T-helper 1 cell treated with Interleukin-12 subunit alpha and Interleukin-12 subunit beta and Interleukin-4 antibody, amounts not matched to agents 30 ng/mL and 1 ng/mL, for 36 hours (primary cell): ENCODE results near the gene HS3ST3A1. TPM values are rescaled to one million over a fixed set of nuclear protein-coding genes. Genes with fewer than 3 reads are reported as not detected.

ENCODE experiments used
- intact Hi-C: fragments of 100-400 bp; cut with micrococcal nuclease; formaldehyde crosslinking; loops from one replicate; pipeline ENCODE4 v1.15.1; 2024
- total RNA-seq: library from RNA; stranded (reverse); gene quantifications from 2 replicates; pipeline ENCODE4 v1.2.3, GENCODE V29; 2022

The HS3ST3A1 gene
- 11.3 and 11.8 TPM in 2 replicates for total RNA-seq

DNA sequence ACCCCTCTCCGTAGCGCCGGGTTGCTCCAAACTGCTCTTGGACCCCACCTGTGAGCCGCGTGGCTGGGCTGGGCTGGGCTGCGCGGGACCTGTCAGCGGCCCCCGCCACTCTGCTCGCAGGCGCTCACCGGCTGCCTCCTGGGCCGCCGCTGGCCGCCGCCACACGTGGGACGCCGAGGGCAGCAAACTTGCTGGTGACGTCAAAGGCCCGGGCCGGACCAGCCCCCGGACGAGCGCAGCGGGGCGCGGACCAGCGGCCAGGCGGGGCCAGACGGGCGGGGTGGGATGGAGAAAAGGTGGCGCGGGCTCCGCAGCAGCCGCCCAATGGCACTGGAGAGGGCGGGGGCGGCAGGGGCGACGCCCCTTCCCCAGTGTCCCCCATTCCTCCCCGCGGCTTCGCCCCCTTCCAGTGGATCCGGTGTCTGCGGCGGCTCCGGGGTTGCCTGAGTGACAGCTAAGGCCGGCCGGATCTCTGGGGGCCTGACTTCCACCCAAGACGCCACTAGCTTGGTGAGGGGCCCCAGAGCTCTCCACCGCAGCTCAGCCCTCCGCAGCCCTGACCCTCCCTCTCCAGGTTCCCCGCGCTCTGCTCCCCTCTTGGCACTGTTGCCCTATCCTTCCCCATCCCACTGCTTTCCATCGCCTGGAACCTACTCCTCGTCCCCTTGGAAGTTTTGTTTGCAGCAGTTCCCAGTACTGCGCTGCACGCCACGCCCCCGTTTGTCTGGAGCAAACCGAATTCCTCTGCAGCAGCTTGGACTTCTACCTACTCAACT, at the start of gene HS3ST3A1:
Gene HS3ST3A1, minus strand, starts transcription at position 154 of the 776 bp plus-strand sequence. CDS start 800 bp downstream, outside the sequence.
- intact Hi-C loops = no loop called here

DNA sequence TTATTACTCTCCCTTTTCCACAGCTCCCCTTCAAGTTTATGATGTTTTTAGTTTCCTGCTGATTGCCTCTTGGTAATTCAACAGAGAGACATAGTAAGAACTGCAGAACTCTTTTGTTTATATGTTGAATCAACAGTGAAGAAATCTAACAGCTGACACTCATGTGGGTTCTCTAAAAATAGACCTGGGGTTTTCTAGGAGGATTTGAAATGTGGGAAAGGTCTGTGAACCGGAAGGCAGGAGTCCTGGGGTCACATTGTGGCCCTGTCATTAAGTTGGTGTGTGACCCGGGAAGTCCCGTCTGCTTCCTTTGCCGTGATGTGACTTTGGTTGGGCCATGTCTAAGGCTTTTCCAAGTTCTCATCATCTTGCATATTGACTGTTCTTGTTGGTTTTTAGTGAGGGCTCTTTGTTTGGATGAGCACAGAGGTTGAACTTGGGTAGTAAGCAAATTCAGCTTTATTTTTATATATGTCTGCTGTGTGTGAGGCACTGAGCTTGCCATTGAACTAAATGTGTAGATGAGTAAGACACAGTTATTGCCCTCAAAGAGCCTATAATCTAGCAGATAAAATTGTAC, 48.5 kb upstream of the HS3ST3A1 start:
- intact Hi-C loops = no loop called here

DNA sequence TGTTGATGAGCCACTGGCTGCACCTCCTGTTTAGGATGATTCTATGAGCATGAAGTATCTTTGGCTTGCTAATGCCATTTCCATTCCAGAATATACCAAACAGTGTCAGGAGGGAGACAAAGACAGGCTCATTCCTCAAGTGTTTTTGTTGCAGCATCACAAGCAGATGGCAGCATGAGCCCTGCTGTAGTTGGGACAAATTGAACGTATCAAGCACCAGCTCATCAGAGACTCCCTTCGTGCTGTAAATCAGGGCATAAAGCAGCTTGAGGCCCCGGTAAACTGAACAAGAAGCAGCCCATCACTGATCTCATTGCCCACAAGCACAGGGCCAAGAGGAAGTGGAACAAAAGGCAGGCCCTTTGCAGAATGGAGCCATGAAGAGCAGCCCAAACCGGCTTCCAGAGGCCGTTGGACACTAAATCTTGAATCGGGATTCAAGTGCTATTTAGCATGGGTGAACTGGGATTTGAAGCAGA, 45.9 kb upstream of the HS3ST3A1 start:
- intact Hi-C loops = no loop called here

DNA sequence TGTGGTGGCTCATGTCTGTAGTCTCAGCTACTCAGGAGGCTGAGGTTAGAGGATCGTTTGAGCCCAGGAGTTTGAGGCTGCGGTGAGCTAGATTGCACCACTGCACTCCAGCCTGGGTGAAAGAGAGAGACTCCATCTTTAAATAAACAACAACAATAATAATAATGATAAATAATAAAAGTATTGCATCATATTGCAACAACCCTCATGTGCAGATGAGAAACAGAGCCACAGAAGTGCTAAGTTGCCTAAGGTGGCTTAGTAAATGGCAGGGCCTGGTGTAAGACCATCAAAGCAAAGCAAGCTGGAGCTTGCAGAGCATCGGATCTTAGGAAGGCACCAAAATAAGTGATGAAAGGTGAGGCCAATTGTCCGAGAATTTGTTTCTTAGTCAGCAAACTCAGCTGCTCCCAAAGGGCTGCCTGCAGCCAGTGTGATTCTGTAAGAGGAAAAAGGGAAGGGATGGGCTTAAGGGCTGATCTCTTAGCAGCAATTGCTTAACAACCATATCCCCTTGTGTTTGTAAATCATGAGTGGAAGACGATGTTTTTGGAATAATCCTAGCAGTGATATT, 45.3 kb upstream of the HS3ST3A1 start:
- intact Hi-C loops = no loop called here

DNA sequence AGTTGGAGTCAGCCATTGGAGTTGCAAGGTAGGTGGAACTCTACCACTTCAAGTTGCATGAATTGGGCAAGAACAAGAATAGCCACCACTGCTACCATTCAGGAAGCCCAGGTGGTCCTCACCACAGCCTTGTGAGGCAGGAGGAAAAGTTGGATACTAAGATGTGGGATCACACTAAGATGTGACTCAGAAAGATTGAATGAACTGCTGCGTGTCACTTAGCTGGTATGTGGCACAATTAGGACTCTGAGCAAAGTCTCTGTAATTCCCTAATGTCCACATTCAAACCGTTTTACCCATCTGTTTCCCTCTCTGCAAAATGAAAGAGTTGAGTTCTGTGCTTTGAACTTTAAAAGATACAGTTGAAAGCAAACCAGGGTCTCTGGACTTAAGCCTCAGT, 44.7 kb upstream of the HS3ST3A1 start:
- intact Hi-C loops = no loop called here

DNA sequence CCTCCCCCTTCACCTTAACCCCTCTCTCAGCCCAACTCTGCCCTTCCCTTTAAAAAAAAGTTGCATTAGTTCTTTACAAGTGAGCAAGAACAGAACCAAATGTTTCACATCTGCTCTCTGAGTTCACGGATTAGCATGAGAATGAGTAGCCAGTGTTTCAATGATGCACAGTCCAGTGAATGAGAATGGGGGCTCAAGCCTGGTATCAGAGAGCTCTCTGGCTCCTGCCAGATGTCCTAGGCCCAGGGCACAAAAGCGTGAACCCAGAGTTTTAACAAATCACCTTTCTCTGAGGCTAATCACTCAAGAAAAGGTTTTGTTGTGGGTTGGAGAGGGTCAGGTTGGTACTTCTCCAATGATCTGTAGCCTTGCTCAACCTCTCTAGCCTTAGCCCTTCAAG, 41.5 kb upstream of the HS3ST3A1 start:
- intact Hi-C loops = no loop called here

DNA sequence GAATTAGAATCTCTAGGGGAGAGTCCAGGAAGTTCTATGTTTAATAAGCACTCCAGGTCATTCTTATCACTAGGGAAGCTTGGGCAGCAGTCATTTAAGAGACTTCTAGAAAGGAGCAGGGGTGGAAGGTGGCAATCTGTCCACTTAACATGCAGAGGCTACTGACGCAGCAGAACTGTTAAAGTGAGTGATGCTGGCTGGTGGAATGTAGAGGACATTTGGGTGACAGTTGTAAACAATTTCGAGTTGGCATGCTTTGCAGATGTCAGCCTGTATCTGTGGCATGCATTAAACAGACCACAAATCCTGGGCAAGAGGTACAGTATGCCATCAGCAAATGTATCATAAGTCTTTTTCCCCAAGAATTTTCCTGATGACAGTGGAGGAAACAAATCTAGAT, 40.5 kb upstream of the HS3ST3A1 start:
- intact Hi-C loops = no loop called here

DNA sequence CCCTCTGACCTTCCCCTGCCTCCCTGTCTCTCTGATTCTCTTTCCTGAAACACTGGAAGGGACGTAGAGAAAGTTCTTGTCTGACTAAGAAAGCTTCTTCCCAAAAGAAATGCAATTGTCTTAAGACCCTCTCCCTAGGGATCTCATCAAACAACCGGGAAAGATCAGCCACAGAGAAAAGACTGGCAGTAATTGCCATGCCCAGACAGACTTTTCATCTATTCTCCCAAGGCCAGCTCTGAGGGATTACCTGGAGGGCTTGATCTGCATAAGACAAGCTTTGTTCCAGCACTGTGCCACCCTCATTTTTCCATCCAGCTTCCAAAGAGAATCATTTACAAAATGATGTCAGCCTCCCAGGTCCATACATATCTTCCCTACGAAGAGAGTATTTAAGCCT, 38.8 kb upstream of the HS3ST3A1 start:
- intact Hi-C loops = no loop called here

DNA sequence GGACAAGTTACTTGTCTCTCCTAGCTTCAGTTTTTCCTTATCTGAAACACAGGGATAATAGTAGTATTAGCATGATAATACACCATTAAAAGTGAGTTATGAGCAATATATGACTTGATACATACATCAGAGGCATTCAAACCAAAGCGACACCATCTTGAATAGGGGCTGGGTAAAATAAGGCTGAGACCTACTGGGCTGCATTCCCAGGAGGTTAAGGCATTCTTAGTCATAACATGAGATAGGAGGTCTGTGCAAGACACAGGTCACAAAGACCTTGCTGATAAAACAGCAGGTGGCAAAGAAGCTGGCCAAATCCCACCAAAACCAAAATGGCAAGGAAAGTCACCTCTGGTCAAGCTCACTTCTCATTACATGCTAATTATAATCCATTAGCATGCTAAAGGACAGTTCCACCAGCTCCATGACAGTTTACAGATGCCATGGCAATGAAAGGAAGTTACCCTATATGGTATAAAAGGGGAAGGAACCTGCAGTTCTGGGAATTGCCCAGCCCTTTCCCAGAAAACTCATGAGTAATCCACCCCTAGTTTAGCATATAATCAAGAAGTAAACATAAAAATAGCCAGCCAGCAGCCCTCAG, 37.2 kb upstream of the HS3ST3A1 start:
- intact Hi-C loops = no loop called here

DNA sequence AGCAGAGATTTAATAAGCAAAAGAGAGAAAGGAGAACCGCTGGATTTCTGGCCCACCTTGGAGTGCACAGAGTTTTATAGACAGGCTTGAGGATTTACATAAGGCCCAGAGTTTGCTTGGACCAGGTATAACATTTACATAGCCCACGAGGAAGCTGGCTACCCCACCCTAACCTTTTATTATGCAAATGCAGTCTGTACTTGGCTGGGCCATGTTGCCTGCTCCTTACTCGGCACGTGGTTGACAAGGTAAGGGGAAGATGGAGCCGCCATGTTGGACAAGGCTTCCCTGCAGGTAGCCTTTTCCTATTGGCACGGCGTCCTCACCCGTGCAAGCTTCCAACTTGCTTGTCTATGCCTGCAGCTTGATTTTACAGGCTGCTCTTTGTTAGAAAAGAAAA, 35.2 kb upstream of the HS3ST3A1 start:
- intact Hi-C loops = no loop called here

DNA sequence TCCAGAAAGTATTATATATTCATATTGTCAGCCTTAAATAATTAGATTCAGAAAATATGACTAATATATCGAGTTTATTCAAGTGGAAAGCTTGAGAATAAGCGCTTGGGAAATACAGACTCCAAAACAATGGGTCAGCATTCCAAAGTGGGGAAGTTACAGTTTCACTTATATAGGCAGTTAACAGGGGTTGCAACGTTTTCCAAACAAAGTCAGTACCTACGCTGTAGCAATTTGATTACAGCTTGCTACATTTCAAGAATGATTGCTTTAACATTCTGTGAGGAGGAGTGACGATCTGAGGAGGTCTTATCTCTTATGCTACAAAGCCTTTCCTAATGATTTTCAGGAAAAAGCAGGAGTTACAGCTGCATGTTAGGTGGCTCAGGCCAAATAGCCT, 34.2 kb upstream of the HS3ST3A1 start:
- intact Hi-C loops = no loop called here

DNA sequence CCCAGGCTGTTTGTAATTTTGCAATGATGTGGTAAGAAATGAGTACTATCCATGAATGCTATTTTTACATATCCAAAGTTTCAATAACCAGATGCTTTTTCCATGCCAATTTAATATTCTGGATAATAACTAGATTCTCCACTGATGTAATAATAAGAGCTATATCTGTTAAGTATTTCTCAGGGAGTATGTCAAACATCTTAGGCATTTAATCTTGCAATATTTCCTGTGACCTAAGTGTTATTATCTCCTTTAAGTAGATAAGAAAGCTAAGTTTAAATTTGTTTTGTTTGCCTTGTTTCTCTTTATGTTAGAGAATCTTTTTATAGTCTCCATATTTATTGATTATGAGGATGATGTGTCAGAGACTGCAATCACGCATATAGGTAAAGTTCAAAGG, 32.3 kb upstream of the HS3ST3A1 start:
- intact Hi-C loops = no loop called here

DNA sequence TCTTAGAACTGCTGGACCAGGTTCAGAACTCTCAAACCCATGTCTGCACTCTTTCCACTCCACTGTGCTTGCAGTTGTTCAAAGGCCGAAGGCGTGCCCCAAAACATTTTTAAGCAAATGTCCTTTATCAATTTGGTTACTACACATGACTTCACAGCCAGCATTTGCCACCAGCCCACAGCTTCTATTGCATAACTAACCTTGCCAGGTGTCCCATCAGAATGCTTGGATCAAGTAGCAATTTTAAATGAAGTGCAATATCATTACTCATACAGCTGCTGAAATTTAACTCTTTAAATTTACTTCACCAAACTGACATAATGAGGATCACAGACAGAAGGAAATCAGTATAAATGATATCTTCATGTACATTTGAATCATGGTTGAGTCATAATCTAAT, 29.8 kb upstream of the HS3ST3A1 start:
- intact Hi-C loops = no loop called here

DNA sequence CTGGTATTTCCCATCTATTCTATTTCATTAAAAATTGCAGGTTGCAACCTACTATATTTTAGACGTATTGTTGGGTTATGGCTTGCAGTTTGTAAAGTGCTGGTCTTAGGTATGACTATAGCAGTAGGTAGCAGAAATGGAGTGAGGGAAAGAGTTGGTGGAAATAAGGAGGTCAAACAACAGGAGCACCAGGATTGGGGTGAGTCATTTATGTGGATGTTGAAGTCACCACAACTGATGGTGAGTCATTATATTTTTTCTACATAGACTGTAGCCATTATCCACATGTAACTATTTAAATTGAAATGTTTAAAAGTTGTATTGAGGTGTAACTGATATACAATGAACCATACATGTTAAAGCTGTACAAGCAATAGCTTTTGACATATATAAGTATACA, 25.0 kb upstream of the HS3ST3A1 start:
- intact Hi-C loops = no loop called here

DNA sequence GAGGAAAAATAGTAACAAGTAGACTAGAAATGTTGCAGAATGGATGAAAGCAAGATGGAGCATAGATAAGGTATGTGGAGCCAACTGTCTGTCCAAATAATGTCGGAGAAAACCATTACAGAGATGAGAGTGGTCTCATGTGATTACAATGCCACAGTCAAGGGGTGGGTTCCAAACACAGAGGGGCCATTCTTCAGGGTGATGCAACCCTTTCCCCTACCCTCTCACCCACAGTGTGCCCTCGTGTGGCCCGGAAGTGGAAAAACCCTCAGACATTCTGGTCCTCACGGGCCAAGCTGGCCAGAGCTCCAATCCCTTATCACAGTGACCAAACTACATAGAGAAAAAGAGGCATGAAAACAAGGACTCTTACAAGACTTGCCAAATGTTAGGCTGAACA, 17.7 kb upstream of the HS3ST3A1 start:
- intact Hi-C loops = no loop called here

DNA sequence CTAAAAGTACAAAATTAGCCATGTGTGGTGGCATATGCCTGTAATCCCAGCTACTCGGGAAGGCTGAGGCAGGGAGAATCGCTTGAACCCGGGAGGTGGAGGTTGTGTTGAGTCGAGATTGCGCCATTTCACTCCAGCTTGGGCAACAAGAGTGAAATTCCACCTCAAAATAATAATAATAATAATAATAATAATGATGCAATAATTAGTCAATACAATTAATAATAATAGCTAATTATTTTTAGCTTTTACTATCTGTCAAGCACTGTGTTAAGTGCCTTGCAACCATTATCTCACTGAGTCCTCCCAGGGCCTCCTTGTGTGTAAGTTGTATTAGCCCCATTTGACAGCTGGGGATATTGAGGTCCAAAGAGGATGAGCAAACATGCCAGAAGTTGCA, 14.3 kb upstream of the HS3ST3A1 start:
- intact Hi-C loops = no loop called here

DNA sequence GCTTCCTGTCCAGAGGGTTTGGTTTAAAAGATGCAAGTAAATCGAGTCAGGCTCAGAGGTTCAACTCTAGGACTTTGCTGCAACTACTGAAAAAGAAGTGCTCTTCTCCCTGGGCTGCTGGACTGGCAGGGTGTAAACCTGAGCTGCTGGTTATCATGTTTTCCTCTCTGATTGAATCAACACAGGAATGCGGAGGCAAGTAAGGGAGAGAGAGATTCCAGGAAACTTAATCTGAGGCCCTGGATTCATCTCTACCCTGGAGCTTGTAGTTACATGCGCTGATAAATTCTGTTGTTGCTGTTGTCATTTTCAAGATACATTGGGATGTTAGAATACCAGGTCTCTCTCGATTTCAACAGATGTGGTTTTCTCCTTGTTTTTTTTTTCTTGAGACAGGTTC, 8.2 kb upstream of the HS3ST3A1 start:
- intact Hi-C loops = no loop called here

DNA sequence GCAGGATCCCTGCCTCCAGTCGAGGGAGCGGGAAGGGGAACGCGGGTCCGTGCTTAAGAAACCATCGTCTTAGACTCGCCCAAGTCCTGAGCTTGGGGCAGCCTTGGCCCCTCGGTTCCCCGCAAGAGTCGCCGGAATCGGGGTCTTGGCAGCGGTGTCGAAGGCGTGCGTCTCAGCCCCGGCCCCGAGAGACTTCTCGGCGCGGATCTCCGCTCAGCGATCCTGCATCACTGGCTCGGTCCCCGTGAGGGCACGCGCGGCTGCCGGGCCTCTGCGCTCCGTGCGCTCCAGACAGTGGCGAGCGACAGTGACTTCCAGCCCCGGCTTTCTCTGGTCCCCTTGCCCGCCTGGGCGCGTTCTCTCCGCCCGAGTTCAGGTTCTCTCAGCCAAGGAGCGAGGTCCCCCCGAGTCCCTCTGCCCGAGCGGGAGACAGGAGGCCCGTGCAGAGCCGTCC, 380 bp downstream of the HS3ST3A1 start:
- intact Hi-C loops = no loop called here

DNA sequence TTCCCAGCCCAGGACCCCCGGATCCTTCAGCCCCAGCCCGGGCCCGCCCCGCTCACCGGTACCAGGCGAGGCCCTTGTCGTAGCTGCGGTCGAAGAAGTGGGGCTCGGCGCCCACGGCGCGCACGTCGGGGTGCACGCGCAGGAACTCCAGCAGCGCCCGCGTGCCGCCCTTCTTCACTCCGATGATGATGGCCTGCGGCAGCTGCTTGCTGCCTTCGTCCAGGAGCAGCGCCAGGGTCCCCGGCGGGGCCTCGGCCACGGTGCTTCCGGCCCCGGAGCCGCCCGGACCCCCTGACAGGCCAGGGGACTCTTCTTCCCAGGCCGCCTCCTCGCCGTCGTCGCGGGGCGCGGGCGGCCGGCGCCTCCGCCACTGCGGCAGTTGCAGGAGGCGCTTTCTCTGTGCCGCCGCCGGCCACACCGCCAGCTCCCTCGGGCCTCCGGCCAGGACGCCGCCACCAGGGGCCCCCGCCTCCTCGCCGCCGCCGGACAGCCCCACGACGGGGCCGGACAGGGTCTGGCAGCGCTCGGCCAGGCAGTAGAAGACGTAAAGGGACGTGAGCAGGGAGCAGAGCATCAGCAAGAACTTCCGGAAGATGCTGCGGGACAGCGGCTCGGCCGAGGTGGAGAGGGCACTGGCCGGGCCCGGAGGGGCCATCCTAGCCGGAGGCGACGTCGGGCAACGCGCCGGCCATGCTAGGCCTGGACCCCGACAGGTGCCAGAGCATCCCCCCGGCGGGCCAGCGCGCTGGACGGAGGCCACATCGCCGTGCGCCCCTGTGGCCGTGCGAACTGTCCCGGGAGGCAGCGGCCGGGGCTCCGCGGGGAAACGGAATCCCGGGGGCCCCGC, 1.0 kb downstream of the HS3ST3A1 start:
- intact Hi-C loops = no loop called here

DNA sequence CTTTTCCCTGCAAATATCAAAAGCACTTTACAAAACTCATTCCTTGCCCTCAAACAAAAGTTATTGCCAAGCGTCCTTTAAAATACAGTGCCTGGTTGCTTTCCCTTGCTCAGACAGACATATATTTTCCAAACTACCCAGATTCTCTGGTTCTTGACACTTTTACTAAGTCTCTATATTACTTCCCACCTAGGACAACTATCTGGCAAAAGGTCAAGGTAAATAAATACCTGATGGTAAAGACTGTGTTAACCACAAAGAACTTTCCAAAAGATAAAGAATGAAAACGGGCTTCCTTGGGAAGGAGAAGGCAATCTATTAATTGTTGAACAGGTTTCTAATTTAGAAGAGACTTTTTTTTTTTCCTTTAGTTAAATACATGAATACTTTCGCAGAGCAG, 1.9 kb downstream of the HS3ST3A1 start:
- intact Hi-C loops = loop anchor here (5.0 to 10.0 kb wide), 5 partner anchors 467 to 1575 kb away; partner anchors contain the start of gene COX10

DNA sequence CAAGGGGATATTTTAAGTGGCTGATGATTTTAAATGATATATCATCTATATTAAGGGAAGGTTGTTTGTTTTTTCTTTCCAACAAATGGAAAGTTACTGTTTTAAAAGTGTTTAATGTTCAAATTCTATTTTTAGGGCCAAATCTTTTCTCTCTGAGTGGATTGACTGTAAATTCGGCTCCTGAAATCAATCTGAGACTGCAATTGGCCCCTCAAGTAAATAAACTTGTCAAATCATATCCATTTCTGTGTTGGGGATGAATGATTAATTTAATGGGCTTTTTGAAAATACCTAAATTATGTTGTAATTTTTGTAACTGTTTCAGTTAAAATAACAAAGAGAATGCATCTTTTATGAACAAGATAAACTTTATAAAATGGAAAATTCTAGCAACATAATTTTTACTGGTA, 2.6 kb downstream of the HS3ST3A1 start:
- intact Hi-C loops = loop anchor here (5.0 to 10.0 kb wide), 5 partner anchors 468 to 1576 kb away; partner anchors contain the start of gene COX10
